HG03457 (cell line): ENCODE data around the gene MOCS2.

Experiments
- ATAC-seq: cut with Tn5 transposase; IDR thresholded peaks from one replicate; pipeline ENCODE4 v1.9.1; 2021; ENCODE audit warnings: moderate number of reproducible peaks; ENCODE audit not compliant: unreplicated experiment

Gene MOCS2

GRCh38 chr5:53055365-53055764, 54.2 kb downstream of the MOCS2 start:
- ATAC-seq = no peak

DNA sequence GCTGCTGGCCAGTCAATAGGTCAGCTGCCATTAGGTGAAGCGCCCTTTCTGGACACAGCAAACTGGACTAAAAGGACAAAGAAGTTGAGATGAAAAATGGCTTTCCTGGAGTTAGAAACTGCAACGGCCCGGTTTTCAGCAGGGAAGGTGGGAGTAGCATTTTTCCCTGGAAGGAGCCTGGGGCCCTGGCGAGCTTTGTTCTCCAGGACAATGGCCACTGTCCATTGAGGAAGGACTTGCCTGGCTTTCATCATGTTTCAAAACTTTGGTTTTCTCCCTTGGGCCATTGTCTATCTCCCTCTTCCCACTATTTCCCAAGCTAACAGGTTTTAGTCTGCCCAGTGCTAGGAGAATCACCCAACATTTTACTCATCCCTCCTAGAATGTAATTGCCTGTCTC, 56.2 kb downstream of the MOCS2 start:
- no peak for ATAC-seq

- no peak for ATAC-seq
These were observed 57.1 kb downstream of the MOCS2 start for GRCh38 chr5:53052499-53052898.

DNA sequence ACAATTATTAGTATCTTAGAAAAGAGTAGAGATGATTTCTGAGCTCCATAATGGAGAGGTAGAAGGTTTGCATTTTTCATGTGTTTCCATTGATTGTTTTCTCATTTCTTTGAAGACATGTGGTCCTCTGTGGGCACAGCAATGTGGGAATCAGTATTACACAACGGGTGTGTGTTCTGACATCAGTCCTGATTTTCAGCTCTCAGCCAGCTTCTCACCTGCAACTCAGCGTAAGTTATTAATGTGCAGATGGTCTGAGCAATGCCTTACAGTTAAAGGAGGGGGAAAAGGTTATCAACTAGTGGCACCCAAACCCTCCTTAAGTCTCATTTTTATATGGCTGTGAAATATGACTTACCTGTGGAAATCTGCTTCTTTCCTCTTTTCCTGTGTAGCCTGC, 61.3 kb downstream of the MOCS2 start:
- ATAC-seq = no peak
